GM15510 (cell line): ENCODE measurements around the gene HOXA6.

Source experiments
- POLR2A ChIP-seq: IDR thresholded peaks from 3 replicates; pipeline ENCODE4 v1.6.1; 2011; ENCODE audit warnings: borderline replicate concordance; ENCODE audit not compliant: insufficient read length; ENCODE audit errors: extremely low read depth

Gene HOXA6

DNA sequence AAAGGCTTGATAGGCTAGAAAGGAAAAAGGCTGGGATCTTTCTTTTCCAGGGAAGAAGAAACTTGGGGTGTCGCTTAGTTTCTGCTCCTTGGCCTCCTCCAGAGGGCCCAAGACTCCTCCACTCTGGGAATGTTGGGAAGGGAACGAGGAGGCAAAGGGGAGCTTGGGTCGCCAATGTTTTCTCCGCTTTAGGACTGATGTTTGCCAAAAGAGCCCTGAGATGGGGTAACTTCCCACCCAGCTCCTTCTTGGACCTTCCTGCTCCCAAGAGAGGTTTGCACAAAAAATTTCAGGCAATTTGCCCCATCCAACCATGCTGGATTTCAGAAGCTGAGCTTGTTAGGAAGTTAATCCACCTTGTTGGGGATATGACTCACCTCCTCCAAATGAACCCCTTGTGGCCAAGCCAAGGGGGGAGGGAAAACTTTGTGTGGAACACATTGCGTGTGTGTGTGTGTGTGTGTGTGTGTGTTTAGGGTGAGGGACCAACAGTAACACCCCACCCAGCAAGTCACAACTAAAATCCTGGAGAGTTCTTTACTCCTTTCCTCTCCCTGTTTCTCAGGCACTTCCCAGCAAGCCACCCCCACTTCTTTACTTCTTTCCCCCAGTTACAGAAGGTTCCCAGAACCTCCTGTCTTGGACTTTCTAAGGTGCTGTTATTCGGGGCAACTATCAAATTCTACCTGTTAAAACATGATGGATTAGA lies 36.4 kb downstream of the HOXA6 start:
- no peak for TF ChIP-seq POLR2A

- no peak for TF ChIP-seq POLR2A
These were observed 37.2 kb downstream of the HOXA6 start for GRCh38 chr7:27110186-27111031.

- no peak for TF ChIP-seq POLR2A
These were observed 37.9 kb downstream of the HOXA6 start for GRCh38 chr7:27109466-27110185.

GRCh38 chr7:27108390-27109127 lies 39.0 kb downstream of the HOXA6 start:
- no peak for TF ChIP-seq POLR2A

DNA sequence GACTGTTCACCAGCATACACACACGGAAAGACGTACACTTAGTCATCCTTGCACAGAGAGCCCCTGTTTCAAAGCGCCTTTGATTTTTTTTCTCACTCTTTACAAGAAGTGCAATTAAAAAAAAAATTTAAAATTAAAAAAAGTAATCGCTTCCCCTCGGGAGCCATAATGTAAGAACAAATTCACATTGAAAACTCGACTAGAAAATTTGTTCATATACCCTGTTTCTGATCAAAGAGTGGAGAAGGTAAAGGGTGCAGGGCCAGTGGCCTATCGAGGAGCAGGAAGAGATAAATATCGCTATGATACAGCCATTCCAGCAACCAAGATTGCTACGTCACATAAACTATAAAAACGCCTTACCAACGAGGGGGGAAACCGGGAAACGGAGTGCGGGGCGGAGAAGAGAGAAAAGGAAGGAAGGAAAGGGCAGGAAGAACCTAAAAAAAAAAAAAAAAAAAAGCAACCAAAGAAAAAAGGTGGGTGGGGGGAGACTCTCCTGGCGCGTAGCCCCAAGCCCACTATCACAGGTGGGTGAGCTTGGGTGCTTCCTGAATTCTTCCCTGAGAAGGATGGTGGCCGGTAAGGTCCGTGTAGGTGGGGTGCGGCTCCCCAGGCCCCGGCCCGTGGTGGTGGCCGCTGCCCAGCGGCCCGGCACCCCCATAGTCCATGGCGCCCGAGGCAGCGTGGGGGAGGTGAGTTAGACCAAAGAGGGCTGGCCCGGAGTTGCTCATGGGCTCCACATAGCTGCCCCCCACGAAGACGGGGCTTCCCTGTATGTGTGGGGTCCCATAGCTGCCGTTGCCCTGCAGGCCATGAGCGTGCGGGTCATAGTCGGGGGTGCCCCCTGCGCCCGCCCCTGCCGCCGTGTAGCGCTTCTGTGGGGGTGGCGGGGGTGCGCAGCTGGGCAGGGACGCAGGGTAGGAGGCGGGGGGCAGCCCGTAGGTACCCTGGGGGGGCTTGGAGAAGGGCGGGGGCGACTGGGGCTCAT lies 39.9 kb downstream of the HOXA6 start:
- no peak for TF ChIP-seq POLR2A

GRCh38 chr7:27106901-27107240 lies 40.7 kb downstream of the HOXA6 start:
- no peak for TF ChIP-seq POLR2A

GRCh38 chr7:27106181-27106900 lies 41.2 kb downstream of the HOXA6 start:
- no peak for TF ChIP-seq POLR2A

- no peak for TF ChIP-seq POLR2A
These were observed 42.1 kb downstream of the HOXA6 start for GRCh38 chr7:27105301-27106031.

- no peak for TF ChIP-seq POLR2A
These were observed 43.1 kb downstream of the HOXA6 start for GRCh38 chr7:27104341-27105058.

DNA sequence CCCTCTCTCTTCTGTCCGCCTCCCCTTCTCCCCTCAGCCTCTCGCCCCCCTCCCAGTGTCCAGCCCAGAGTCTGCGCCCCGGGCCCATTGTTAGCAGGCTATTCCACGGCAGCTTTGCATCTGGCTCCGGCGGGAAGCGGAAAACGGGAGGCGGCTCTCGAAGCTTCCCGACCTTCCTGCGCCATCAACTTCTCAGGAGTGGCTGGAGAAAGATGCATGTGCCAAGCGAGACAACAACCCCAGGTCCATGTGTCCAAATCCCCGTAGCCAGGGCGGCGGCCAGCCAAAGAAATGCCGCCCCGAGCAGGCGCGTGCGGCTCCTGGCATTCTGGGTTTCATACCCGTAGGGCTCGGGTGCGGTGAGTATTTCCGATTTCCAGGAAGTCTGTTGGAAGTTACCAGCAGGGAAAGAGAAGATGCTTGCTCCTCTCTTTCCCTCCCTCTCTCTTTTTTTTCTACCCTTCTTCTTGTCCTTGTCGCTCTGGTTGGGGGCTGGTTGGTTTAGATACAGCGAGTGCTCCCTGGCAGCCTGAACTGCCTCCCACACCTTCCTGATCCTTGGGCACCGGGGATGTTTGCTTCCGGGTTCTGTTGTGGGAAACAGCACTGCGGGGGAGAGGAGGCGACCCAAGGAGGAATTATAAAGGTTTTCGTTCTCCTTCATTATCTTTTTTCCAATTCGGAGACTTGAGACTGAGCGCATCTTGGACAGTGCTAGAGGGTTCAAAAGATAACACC lies 43.9 kb downstream of the HOXA6 start:
- TF ChIP-seq POLR2A = no peak
